ENCODE measurements around the gene C19orf44.

The C19orf44 gene

GRCh38 chr19:16459680-16460079 lies 36.5 kb upstream of the C19orf44 start:
- TF ChIP-seq FOXK2 (IDR thresholded peaks at IDR 0.05) (no peak), TARDBP (IDR thresholded peaks at IDR 0.05) (no peak), LEF1 (IDR thresholded peaks at IDR 0.05; ENCODE audit: borderline replicate concordance) (no peak), SUZ12 (IDR thresholded peaks at IDR 0.05) (no peak), ARNT (IDR thresholded peaks at IDR 0.05) (no peak), FOXA1 (IDR thresholded peaks at IDR 0.05) (no peak), ELF4 (IDR thresholded peaks at IDR 0.05) (no peak), CTBP1 (IDR thresholded peaks at IDR 0.05; ENCODE audit: borderline replicate concordance) (no peak), ZNF384 (IDR thresholded peaks at IDR 0.05) (no peak), FOXM1 (IDR thresholded peaks at IDR 0.05; ENCODE audit: borderline replicate concordance) (no peak), SP1 (IDR thresholded peaks at IDR 0.05) (no peak), NFRKB (IDR thresholded peaks at IDR 0.05) (no peak)
- POLR2A ChIA-PET = no interaction called here
- DNase-seq (ENCODE audit: extremely low spot score) = no peak
- CTCF ChIA-PET = no interaction called here

GRCh38 chr19:16460454-16460853 lies 35.7 kb upstream of the C19orf44 start:
- DNase-seq (ENCODE audit: extremely low spot score) = no peak
- TF ChIP-seq CTBP1 (IDR thresholded peaks at IDR 0.05; ENCODE audit: borderline replicate concordance) (no peak), SP1 (IDR thresholded peaks at IDR 0.05) (no peak), BHLHE40 (IDR thresholded peaks at IDR 0.05; ENCODE audit: borderline replicate concordance) (no peak), PKNOX1 (IDR thresholded peaks at IDR 0.05) (no peak), FOXA1 (IDR thresholded peaks at IDR 0.05) (no peak)
- ChIA-PET CTCF (no interaction called here), POLR2A (no interaction called here)

- CTCF ChIA-PET = interaction anchor here (0.7 kb wide), 1 partner anchor 279 kb away, joined by 3 read pairs; no protein-coding TSS in a partner anchor
- POLR2A ChIA-PET = interaction anchor here (1.0 to 1.4 kb wide), 2 partner anchors 9 to 35 kb away, joined by 3 to 4 read pairs; partner anchors contain the start of genes C19orf44 and CALR3
- no peak for DNase-seq (ENCODE audit: extremely low spot score)
- no peak for TF ChIP-seq SP1 (IDR thresholded peaks at IDR 0.05)
- TF ChIP-seq TARDBP (IDR thresholded peaks at IDR 0.05) = no peak
- no peak for TF ChIP-seq SUZ12 (IDR thresholded peaks at IDR 0.05)
Measured at GRCh38 chr19:16461630-16462051, 34.6 kb upstream of the C19orf44 start.

GRCh38 chr19:16462757-16463250 lies 33.4 kb upstream of the C19orf44 start:
- ChIA-PET CTCF (interaction anchor here (0.7 kb wide), 1 partner anchor 281 kb away, joined by 3 read pairs; no protein-coding TSS in a partner anchor), POLR2A (interaction anchor here (0.9 to 1.4 kb wide), 2 partner anchors 8 to 21 kb away, joined by 4 read pairs; no protein-coding TSS in a partner anchor)
- no peak for TF ChIP-seq NFRKB (IDR thresholded peaks at IDR 0.05)
- TF ChIP-seq ELF4 (IDR thresholded peaks at IDR 0.05) = no peak
- no peak for TF ChIP-seq ARNT (IDR thresholded peaks at IDR 0.05)
- TF ChIP-seq TARDBP (IDR thresholded peaks at IDR 0.05) = no peak
- TF ChIP-seq L3MBTL2 (conservative IDR thresholded peaks at IDR 0.05) = no peak
- TF ChIP-seq LEF1 (IDR thresholded peaks at IDR 0.05; ENCODE audit: borderline replicate concordance) = no peak
- no peak for TF ChIP-seq ZNF384 (IDR thresholded peaks at IDR 0.05)
- no peak for TF ChIP-seq HDGF (IDR thresholded peaks at IDR 0.05; ENCODE audit: borderline replicate concordance)
- TF ChIP-seq SP1 (IDR thresholded peaks at IDR 0.05) = no peak
- TF ChIP-seq CTBP1 (IDR thresholded peaks at IDR 0.05; ENCODE audit: borderline replicate concordance) = no peak
- no peak for DNase-seq (ENCODE audit: extremely low spot score)

GRCh38 chr19:16463341-16463990 lies 32.7 kb upstream of the C19orf44 start:
- no peak for TF ChIP-seq PKNOX1 (IDR thresholded peaks at IDR 0.05)
- TF ChIP-seq ELF4 (IDR thresholded peaks at IDR 0.05) = no peak
- no peak for TF ChIP-seq BHLHE40 (IDR thresholded peaks at IDR 0.05; ENCODE audit: borderline replicate concordance)
- TF ChIP-seq LEF1 (IDR thresholded peaks at IDR 0.05; ENCODE audit: borderline replicate concordance) = no peak
- no peak for TF ChIP-seq SP1 (IDR thresholded peaks at IDR 0.05)
- TF ChIP-seq ZNF384 (IDR thresholded peaks at IDR 0.05) = no peak
- TF ChIP-seq HDGF (IDR thresholded peaks at IDR 0.05; ENCODE audit: borderline replicate concordance) = no peak
- no peak for TF ChIP-seq TARDBP (IDR thresholded peaks at IDR 0.05)
- no peak for TF ChIP-seq ARNT (IDR thresholded peaks at IDR 0.05)
- no peak for TF ChIP-seq NFRKB (IDR thresholded peaks at IDR 0.05)
- no peak for TF ChIP-seq L3MBTL2 (conservative IDR thresholded peaks at IDR 0.05)
- TF ChIP-seq SUZ12 (IDR thresholded peaks at IDR 0.05) = no peak
- TF ChIP-seq FOXA1 (IDR thresholded peaks at IDR 0.05) = no peak
- TF ChIP-seq FOXK2 (IDR thresholded peaks at IDR 0.05) = no peak
- no peak for DNase-seq (ENCODE audit: extremely low spot score)
- CTCF ChIA-PET = interaction anchor here (0.7 kb wide), 1 partner anchor 15 kb away, joined by 3 read pairs; no protein-coding TSS in a partner anchor
- POLR2A ChIA-PET = interaction anchor here (0.9 kb wide), 1 partner anchor 21 kb away, joined by 4 read pairs; no protein-coding TSS in a partner anchor

GRCh38 chr19:16463991-16464575 lies 32.1 kb upstream of the C19orf44 start:
- ChIA-PET CTCF (interaction anchor here (0.7 kb wide), 1 partner anchor 16 kb away, joined by 3 read pairs; no protein-coding TSS in a partner anchor), POLR2A (no interaction called here)
- DNase-seq (ENCODE audit: extremely low spot score) = no peak
- TF ChIP-seq FOXA1 (IDR thresholded peaks at IDR 0.05) = no peak
- no peak for TF ChIP-seq L3MBTL2 (conservative IDR thresholded peaks at IDR 0.05)
- TF ChIP-seq PKNOX1 (IDR thresholded peaks at IDR 0.05) = no peak
- TF ChIP-seq ARNT (IDR thresholded peaks at IDR 0.05) = no peak
- no peak for TF ChIP-seq NFRKB (IDR thresholded peaks at IDR 0.05)
